Measurements from ENCODE around the gene MRPL53.
A peak's percentile ranks its signal among the peaks of the same experiment; 100 is the strongest.
"Not testable (repeated sequence)": the region's sequence is repeated elsewhere in the genome, so short reads cannot be mapped to it uniquely, and the experiment has no call there.

Gene MRPL53

GRCh38 chr2:74448771-74449170 lies 23.7 kb downstream of the MRPL53 start:
- Histone ChIP-seq H3K9ac (ENCODE audit: low read length) (no peak overlapping the region), H3K27ac (ENCODE audit: low read depth, low read length) (no peak overlapping the region), H3K4me1 (ENCODE audit: control insufficient read depth, insufficient read depth, low read length) (no peaks in the 10 kb centered on the region), H3K4me3 (ENCODE audit: low read length) (no peak overlapping the region), H3K27me3 (ENCODE audit: control insufficient read depth, insufficient read depth, low read length) (no peaks in the 10 kb centered on the region), H3K36me3 (ENCODE audit: control insufficient read depth, insufficient read depth, low read length) (no peaks in the 10 kb centered on the region)

- H3K4me3 ChIP-seq (ENCODE audit: low read length) = no peak overlapping the region
- no peaks in the 10 kb centered on the region for H3K4me1 ChIP-seq (ENCODE audit: control insufficient read depth, insufficient read depth, low read length)
- no peak overlapping the region for H3K9ac ChIP-seq (ENCODE audit: low read length)
- H3K27ac ChIP-seq (ENCODE audit: low read depth, low read length) = no peak overlapping the region
- no peaks in the 10 kb centered on the region for H3K36me3 ChIP-seq (ENCODE audit: control insufficient read depth, insufficient read depth, low read length)
- no peaks in the 10 kb centered on the region for H3K27me3 ChIP-seq (ENCODE audit: control insufficient read depth, insufficient read depth, low read length)
Observed at GRCh38 chr2:74447230-74447999, 25.1 kb downstream of the MRPL53 start.

GRCh38 chr2:74444498-74445318 lies 27.8 kb downstream of the MRPL53 start:
- H3K9ac ChIP-seq (ENCODE audit: low read length) = no peak overlapping the region
- peaks cover 7% of the 10 kb centered on the region for H3K4me1 ChIP-seq (ENCODE audit: control insufficient read depth, insufficient read depth, low read length)

GRCh38 chr2:74442483-74443297 lies 29.8 kb downstream of the MRPL53 start:
- H3K4me1 ChIP-seq (ENCODE audit: control insufficient read depth, insufficient read depth, low read length) = peaks cover 13% of the 10 kb centered on the region
- H3K36me3 ChIP-seq (ENCODE audit: control insufficient read depth, insufficient read depth, low read length); H3K27me3 ChIP-seq (ENCODE audit: control insufficient read depth, insufficient read depth, low read length); H3K27ac ChIP-seq (ENCODE audit: low read depth, low read length); H3K9ac ChIP-seq (ENCODE audit: low read length): not testable (repeated sequence)
- peak overlapping the region; percentile 90 for H3K4me3 ChIP-seq (ENCODE audit: low read length)

More at GRCh38 chr2:74444498-74445318, 27.8 kb downstream of the MRPL53 start:
- Histone ChIP-seq H3K27me3 (ENCODE audit: control insufficient read depth, insufficient read depth, low read length) (no peaks in the 10 kb centered on the region), H3K4me3 (ENCODE audit: low read length) (no peak overlapping the region), H3K36me3 (ENCODE audit: control insufficient read depth, insufficient read depth, low read length) (no peaks in the 10 kb centered on the region), H3K27ac (ENCODE audit: low read depth, low read length) (no peak overlapping the region)

- peaks cover 16% of the 10 kb centered on the region for H3K4me1 ChIP-seq (ENCODE audit: control insufficient read depth, insufficient read depth, low read length)
- H3K27me3 ChIP-seq (ENCODE audit: control insufficient read depth, insufficient read depth, low read length) = no peaks in the 10 kb centered on the region
- no peaks in the 10 kb centered on the region for H3K36me3 ChIP-seq (ENCODE audit: control insufficient read depth, insufficient read depth, low read length)
- H3K4me3 ChIP-seq (ENCODE audit: low read length) = peak within 1 kb of the TSS; percentile 90
- peak within 1 kb of the TSS; percentile 65 for H3K27ac ChIP-seq (ENCODE audit: low read depth, low read length)
- peak within 1 kb of the TSS; percentile 42 for H3K9ac ChIP-seq (ENCODE audit: low read length)
Observed at GRCh38 chr2:74441690-74442482, 30.6 kb downstream of the MRPL53 start, which contains the start of gene RTKN. TSS of gene RTKN (minus strand) at chr2:74441937. CDS start at chr2:74441816, 121 bp downstream.

GRCh38 chr2:74441170-74441689 lies 31.2 kb downstream of the MRPL53 start:
- Histone ChIP-seq H3K4me1 (ENCODE audit: control insufficient read depth, insufficient read depth, low read length) (peaks cover 18% of the 10 kb centered on the region), H3K9ac (ENCODE audit: low read length) (peak overlapping the region; percentile 42), H3K4me3 (ENCODE audit: low read length) (peak overlapping the region; percentile 90), H3K27me3 (ENCODE audit: control insufficient read depth, insufficient read depth, low read length) (no peaks in the 10 kb centered on the region), H3K36me3 (ENCODE audit: control insufficient read depth, insufficient read depth, low read length) (no peaks in the 10 kb centered on the region), H3K27ac (ENCODE audit: low read depth, low read length) (peak overlapping the region; percentile 65)

- peak overlapping the region; percentile 90 for H3K4me3 ChIP-seq (ENCODE audit: low read length)
- H3K4me1 ChIP-seq (ENCODE audit: control insufficient read depth, insufficient read depth, low read length) = peaks cover 18% of the 10 kb centered on the region
- H3K36me3 ChIP-seq (ENCODE audit: control insufficient read depth, insufficient read depth, low read length) = no peaks in the 10 kb centered on the region
- no peaks in the 10 kb centered on the region for H3K27me3 ChIP-seq (ENCODE audit: control insufficient read depth, insufficient read depth, low read length)
- H3K27ac ChIP-seq (ENCODE audit: low read depth, low read length) = peak overlapping the region; percentile 65
- H3K9ac ChIP-seq (ENCODE audit: low read length) = peak overlapping the region; percentile 53
Observed at GRCh38 chr2:74440378-74441169, 31.9 kb downstream of the MRPL53 start.

GRCh38 chr2:74439803-74440377 lies 32.6 kb downstream of the MRPL53 start:
- peak overlapping the region; percentile 65 for H3K27ac ChIP-seq (ENCODE audit: low read depth, low read length)
- no peaks in the 10 kb centered on the region for H3K36me3 ChIP-seq (ENCODE audit: control insufficient read depth, insufficient read depth, low read length)
- H3K9ac ChIP-seq (ENCODE audit: low read length) = peak overlapping the region; percentile 53
- peak overlapping the region; percentile 90 for H3K4me3 ChIP-seq (ENCODE audit: low read length)
- peaks cover 18% of the 10 kb centered on the region for H3K4me1 ChIP-seq (ENCODE audit: control insufficient read depth, insufficient read depth, low read length)
- H3K27me3 ChIP-seq (ENCODE audit: control insufficient read depth, insufficient read depth, low read length) = no peaks in the 10 kb centered on the region

GRCh38 chr2:74439373-74439772 lies 33.1 kb downstream of the MRPL53 start:
- Histone ChIP-seq H3K4me1 (ENCODE audit: control insufficient read depth, insufficient read depth, low read length) (peaks cover 18% of the 10 kb centered on the region), H3K36me3 (ENCODE audit: control insufficient read depth, insufficient read depth, low read length) (no peaks in the 10 kb centered on the region), H3K27ac (ENCODE audit: low read depth, low read length) (peak overlapping the region; percentile 65), H3K9ac (ENCODE audit: low read length) (peak overlapping the region; percentile 53), H3K4me3 (ENCODE audit: low read length) (peak overlapping the region; percentile 90), H3K27me3 (ENCODE audit: control insufficient read depth, insufficient read depth, low read length) (no peaks in the 10 kb centered on the region)

GRCh38 chr2:74438248-74438647 lies 34.2 kb downstream of the MRPL53 start:
- Histone ChIP-seq H3K4me3 (ENCODE audit: low read length) (no peak overlapping the region), H3K9ac (ENCODE audit: low read length) (no peak overlapping the region), H3K36me3 (ENCODE audit: control insufficient read depth, insufficient read depth, low read length) (no peaks in the 10 kb centered on the region), H3K27ac (ENCODE audit: low read depth, low read length) (no peak overlapping the region), H3K4me1 (ENCODE audit: control insufficient read depth, insufficient read depth, low read length) (peaks cover 18% of the 10 kb centered on the region), H3K27me3 (ENCODE audit: control insufficient read depth, insufficient read depth, low read length) (no peaks in the 10 kb centered on the region)
